ENCODE results near the gene GAB1. TPM values are rescaled to one million over a fixed set of nuclear protein-coding genes. Genes with fewer than 3 reads are reported as not detected.

GAB1 gene
- total and polyA plus RNA-seq, 2 of the 8 experiments (the other 6 are each of a cell fraction or from before 2014, with no cell fraction given), result 6.8 to 21.3 TPM

GRCh38 chr4:143394739-143395453 lies 58.2 kb downstream of the GAB1 start:
- no peak overlapping the region for H3K4me3 ChIP-seq (ENCODE audit: extremely low read depth in 1 of 4, insufficient read depth in 2 of 4, low read depth in 3 of 4, low read length in 4 of 4)
- H4K5ac ChIP-seq (ENCODE audit: insufficient read length, low read depth, low read length), result no peak overlapping the region
- H3K23me2 ChIP-seq (ENCODE audit: low read depth, low read length), result no peaks in the 10 kb centered on the region
- H3K4me1 ChIP-seq (replicated peaks in 1 of 4; ENCODE audit: control insufficient read depth in 3 of 4, insufficient read depth in 4 of 4, low read length in 3 of 4), result peaks cover 1 to 10% (median 4%) of the 10 kb centered on the region in 4 experiments; a peak in 4 of 7 replicates
- H2AFZ ChIP-seq (ENCODE audit: low read length), result no peak overlapping the region
- no peak for FAIRE-seq
- no peak overlapping the region for H3K14ac ChIP-seq (ENCODE audit: insufficient read length)
- no peak for DNase-seq (ENCODE audit: low read depth in 1 of 2, low spot score in 2 of 2)
- H2BK15ac ChIP-seq (ENCODE audit: low read length), result no peak overlapping the region
- H3K36me3 ChIP-seq (ENCODE audit: control insufficient read depth in 2 of 4, insufficient read depth in 4 of 4, low read length in 3 of 4), result no peaks in the 10 kb centered on the region
- no peaks in the 10 kb centered on the region for H3K27me3 ChIP-seq (replicated peaks in 1 of 4; ENCODE audit: control insufficient read depth in 3 of 4, extremely low read depth in 1 of 4, insufficient read depth in 3 of 4, low read length in 3 of 4)
- no peak overlapping the region for H3K9ac ChIP-seq (replicated peaks in 1 of 4; ENCODE audit: extremely low read depth in 1 of 4, low read depth in 3 of 4, low read length in 3 of 4)
- ChIA-PET CTCF (ENCODE audit: partially characterized antibody) (interaction anchor here (0.7 to 5.6 kb wide), 4 partner anchors 9 to 21 kb away, joined by 3 to 30 read pairs (median 6); no protein-coding TSS in a partner anchor), POLR2A (ENCODE audit: partially characterized antibody) (no interaction called here)
- no peak for TF ChIP-seq SP1 (IDR thresholded peaks at IDR 0.05; ENCODE audit: low read depth, low read length)
- no peak for TF ChIP-seq CHD1 (IDR thresholded peaks at IDR 0.05; ENCODE audit: low read depth, low read length)
- no peak overlapping the region for H3K4me2 ChIP-seq (ENCODE audit: insufficient read depth in 1 of 2, low read depth in 2 of 2, low read length in 2 of 2)
- no peak overlapping the region for H3K18ac ChIP-seq (ENCODE audit: extremely low read depth, low read length)
- no peaks in the 10 kb centered on the region for H3K9me3 ChIP-seq (ENCODE audit: insufficient read depth in 2 of 2, low read depth in 1 of 2, low read length in 1 of 2)
- no peak overlapping the region for H4K91ac ChIP-seq (replicated peaks; ENCODE audit: insufficient read length, low read length)
- no peak overlapping the region for H2BK12ac ChIP-seq (ENCODE audit: low read depth, low read length)
- 92% methylated on average over 3 of the region's 3 CpGs; no CpG with 5 or more reads in 1 of the 2 experiments for WGBS, 2 experiments (ENCODE audit: extremely low coverage in 1 of 2, insufficient coverage in 1 of 2, insufficient read length in 1 of 2, insufficient replicate concordance in 2 of 2, low coverage in 1 of 2, low lambda C conversion rate in 2 of 2, missing lambda C conversion rate in 1 of 2)
- no peak overlapping the region for H2BK5ac ChIP-seq (ENCODE audit: low read depth, low read length)
- H3K23ac ChIP-seq (ENCODE audit: insufficient read length), result no peak overlapping the region
- no peaks in the 10 kb centered on the region for H4K20me1 ChIP-seq (replicated peaks in 1 of 2; ENCODE audit: control insufficient read depth in 1 of 2, insufficient read depth in 2 of 2, low read length in 2 of 2)
- no peak overlapping the region for H3K4ac ChIP-seq (replicated peaks; ENCODE audit: insufficient read length, low read depth, low read length)
- H2BK20ac ChIP-seq (ENCODE audit: low read length), result no peak overlapping the region
- H2BK120ac ChIP-seq (replicated peaks; ENCODE audit: low read depth, low read length), result no peak overlapping the region
- H3K79me1 ChIP-seq (ENCODE audit: low read depth, low read length), result no peaks in the 10 kb centered on the region; the same call in 1 of the 2 replicates
- no peak overlapping the region for H2AK5ac ChIP-seq (ENCODE audit: low read depth, low read length)
- no peak overlapping the region for H3K56ac ChIP-seq (replicated peaks; ENCODE audit: insufficient read length, low read depth, low read length)
- no peak overlapping the region for H4K8ac ChIP-seq (ENCODE audit: extremely low read depth, insufficient read depth, low read length)
- H3K79me2 ChIP-seq (ENCODE audit: control insufficient read depth in 1 of 2, insufficient read depth in 2 of 2, low read length in 2 of 2), result 0 out of 4 replicates have a peak, but pooled peaks cover 0 to 4% of the 10 kb centered on the region in 2 experiments
- H3K27ac ChIP-seq (ENCODE audit: low read depth, low read length), result no peak overlapping the region
